GM19239 (cell line): ENCODE results near the gene TNFRSF1A.
"Not testable (repeated sequence)": the region's sequence is repeated elsewhere in the genome, so short reads cannot be mapped to it uniquely, and the experiment has no call there.

Source experiments
- DNase-seq: peaks from one replicate; pipeline ENCODE4 v3.0.0; 2011; ENCODE audit warnings: low spot score; ENCODE audit not compliant: insufficient read length
- FAIRE-seq: peaks from 2 replicates; lab custom pipeline; 2011; peaks lifted over from hg19 to GRCh38; lab: Jason Lieb, UNC

The TNFRSF1A gene

DNA sequence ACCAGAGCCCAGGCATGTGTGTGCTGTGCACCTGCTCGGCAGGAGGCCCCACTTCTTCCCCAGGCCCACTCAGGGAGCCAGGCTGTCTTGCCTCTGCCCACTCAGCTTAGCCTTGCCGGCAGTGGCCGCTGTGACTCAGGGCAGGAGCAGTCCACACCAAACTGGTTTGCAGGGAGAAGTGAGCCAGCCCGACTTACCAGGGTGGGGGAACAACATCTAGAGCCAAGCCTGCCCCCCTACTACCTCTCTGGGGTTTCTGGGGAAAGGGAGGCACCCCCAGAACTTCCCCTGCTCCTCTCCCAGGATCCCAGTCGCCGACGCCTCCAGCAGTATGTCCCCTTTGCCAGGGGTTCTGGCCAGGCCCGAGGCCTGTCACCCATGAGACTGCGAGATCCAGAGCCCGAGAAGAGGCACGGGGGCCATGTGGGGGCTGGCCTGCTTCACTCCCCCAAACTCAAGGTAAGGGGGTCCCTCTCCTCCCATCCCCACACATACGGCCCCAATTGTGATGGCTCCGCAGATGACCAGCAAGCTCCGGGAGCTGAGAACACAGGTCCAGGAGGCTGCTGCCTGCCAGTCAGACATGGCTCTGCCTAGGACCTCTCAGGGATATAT lies 28.4 kb downstream of the TNFRSF1A start:
- no peak for FAIRE-seq

DNA sequence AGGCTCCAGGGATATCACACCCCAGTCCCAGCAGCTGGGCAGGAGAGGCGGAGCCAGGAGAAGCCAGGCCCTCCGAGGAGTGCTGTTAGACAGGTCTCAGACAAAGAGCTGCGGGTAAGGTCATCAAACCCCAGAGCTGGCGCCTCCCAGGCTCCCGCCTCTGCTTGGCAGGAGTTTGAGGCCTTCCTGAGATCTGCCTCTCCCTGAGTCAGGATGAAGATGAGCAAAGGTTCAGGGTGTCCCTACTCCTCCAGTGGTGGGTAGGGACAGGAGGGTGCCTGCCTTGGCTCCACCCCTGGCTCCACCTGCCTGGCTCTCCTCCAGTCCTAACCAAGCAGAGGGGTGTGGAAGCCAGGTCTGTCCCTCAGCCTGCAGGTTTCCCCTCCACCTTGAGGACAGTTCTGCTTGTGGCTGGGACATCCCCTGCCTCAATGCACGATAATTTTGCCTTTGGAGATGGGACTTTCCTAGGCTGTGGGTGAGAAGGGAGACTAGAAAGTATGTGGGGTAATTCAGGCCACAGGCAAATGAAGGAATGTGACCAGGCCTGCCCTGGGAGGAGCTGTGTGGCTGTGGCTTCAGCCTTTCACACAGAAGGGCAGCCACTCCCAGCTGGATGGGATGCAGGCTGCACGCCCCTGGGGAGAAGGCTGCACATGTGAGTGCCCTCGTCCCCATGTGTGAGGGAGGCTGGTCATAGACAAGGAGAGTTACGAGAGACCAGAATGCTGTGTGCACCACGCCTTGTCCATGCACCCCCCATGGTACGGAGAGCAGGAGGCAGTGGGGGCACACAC lies 29.1 kb downstream of the TNFRSF1A start:
- DNase-seq (no peak), FAIRE-seq (peak; percentile 89)

More for the DNA sequence above, 28.4 kb downstream of the TNFRSF1A start:
- DNase-seq: no peak

DNA sequence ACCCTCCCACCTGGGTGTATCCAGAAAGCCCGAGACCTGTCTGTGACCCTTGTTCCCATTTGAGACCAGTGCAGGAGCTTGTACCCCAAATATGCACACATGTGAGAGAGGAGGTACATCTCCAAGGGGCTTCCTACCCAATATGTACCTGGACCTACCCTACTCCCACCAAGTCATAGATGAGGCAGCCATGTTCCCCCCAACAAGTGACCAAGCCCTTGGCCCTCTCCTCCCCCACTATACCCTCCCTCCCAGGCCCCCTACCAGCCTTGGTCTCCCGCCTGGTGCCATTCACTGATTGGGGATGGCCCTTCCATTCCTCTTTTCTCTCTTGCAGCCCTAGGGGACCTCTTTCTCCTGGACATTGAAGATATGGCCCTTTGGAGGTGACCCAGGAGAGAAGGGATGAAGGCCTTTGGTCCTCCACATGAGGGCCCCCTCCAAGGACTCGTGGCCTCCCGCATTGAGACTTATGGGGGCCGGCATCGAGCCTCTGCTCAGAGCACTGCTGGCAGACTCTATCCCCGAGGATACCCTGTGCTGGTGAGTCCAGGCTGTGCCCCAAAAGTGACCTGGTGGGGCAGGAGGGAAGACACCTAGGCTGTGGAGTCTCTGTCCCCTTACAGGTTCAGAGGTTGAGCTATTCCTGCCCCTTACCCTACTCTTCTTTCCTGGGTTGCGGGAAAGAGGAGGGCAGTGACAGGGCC lies 29.9 kb downstream of the TNFRSF1A start:
- no peak for FAIRE-seq
- no peak for DNase-seq

DNA sequence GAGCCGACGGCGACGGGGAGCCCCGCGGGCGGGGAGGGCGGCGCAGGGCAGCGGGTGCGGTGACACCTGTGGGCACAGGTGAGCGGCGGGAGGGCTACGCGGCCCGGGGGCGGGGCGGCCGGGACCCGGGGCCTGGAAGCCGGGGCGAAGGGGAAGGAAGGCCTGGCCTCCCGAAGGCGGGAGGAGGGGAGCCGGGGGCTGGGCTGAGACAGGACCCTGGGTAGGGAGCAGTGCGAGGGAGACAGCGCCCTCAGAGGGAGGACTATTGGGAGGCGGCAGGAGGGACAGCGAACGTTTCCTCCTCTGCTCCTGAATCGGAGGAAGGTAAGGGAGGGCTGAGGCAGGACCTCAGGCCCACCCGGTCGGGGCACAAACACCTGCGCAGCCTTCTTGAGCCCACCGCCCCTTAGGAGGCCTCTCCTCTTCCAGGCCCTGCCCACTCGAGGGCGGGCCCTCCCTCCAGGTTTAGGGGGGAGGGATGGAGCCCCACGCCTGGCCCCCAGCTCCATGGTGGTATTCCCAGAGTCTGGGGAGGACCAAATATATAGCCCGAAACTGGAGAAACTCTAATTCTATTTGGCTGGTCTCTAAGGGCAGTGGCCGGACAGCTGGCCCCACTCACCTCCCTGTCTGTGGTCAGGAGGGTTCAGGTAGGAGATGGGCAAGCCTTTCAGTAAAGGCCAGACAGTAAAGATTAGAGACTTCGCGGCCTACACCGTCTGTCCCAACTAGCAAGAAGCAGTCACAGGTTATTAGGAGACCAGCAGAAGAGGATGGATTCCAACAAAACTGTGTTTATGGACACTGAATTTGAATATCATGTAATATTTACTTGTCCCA lies 30.9 kb downstream of the TNFRSF1A start:
- DNase-seq (no peak), FAIRE-seq (no peak)

DNA sequence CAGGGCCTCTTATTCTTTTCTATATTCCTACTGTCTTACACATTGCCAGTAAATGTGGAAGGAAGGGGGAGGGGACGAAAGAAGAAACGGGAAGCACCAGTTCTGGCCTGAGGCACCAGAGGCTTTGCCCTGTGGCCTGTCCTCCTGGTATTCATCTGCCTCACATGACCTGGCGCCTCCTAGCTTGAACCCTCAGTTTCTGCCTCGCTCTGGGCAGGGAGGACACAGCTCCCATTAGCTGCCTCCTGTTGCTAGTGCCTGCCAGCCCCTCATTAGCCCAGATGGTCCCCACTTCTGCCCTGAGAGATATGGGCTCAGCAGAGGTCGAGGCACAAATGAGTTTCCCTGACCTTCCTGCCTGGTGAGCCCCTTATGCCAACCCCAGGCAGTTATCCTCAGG lies 34.3 kb downstream of the TNFRSF1A start:
- DNase-seq (no peak), FAIRE-seq (no peak)

DNA sequence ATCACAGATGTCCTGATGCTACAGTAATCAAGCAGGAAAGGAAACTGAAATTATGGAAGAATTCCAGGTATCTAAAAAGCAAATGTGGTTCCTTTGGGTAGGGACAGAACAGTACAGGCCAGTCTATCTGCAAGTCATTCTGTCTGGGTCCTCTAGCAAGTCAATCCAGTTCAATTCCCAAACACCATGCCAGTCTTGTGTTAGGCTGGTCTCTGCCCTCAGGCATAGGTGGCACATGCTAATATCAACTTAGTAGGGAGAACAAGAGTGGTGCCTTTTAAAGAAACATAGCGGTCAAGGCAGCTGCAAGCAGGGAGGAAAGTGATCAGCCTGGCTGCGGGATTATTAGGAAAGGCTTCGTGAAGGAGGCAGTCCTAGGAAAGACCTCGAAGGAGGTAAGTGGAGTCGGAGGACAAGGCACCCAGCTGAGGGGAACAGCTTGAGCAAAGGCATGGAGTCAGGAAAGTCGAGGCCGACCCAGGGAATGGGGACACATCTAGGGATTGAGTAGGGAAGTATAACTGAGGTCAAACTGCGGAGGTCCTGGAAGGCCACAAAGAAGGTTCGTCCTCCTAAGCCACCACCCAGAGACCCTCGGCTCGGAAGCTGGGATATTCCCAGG lies 35.2 kb downstream of the TNFRSF1A start:
- no peak for DNase-seq
- no peak for FAIRE-seq

DNA sequence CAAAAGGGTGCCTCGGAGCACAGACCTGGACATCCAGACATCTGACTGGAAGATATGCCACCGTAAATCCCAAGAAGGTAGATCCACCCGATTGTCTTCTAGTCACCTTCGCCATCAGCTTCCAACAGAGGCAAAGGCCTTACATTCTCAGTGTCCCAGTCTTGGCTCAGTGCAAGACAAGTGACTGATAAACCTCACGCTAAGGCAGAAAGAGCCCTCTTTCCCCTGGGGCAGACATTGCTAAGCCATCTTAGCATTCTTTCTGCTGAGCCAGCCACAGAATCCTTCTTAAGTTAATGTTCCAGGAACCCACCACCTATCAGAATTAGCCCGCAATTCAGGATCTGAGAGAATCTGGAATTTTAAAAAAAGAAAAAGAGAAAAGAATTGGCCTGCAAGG lies 35.7 kb downstream of the TNFRSF1A start:
- no peak for DNase-seq

DNA sequence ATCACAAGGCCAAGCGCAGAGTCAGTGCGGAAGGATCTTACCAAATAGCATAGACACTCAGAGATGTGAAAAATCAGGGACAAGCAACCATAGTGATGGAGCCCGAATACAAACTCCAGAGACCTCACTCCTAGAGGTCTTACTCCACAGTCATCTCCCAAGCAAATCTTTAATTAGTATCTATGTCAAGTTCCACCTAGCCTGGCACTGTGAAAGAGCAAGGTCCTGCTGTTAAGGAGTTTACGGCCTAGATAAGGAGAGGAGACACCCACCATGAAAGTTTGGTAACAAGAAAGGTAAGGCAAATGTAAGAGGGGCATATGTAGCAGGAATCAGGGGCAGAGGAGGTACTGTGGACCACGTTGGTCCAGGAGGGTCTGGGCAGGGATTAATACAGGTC lies 38.8 kb downstream of the TNFRSF1A start:
- DNase-seq (no peak), FAIRE-seq (no peak)

More for the DNA sequence above, 35.7 kb downstream of the TNFRSF1A start:
- no peak for FAIRE-seq

DNA sequence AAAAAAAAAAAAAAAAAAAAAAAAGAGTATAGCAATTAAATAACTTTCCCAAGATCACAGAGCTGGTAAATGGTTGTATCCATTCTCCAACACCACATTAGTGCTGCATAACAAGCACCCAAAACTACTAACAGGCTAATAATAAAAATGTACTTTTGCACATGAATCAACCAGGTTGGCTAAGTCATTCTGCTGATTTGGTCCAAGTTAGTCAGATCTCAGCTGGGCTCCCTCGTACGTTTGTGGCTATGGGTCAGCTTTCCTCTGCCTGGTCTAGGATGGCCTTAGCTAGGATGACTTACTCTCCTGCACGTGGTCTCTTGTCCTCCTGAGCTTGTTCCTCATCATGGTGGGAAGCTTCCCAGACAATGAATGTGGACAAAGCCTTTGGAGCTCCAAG lies 39.3 kb downstream of the TNFRSF1A start:
- FAIRE-seq: no peak

DNA sequence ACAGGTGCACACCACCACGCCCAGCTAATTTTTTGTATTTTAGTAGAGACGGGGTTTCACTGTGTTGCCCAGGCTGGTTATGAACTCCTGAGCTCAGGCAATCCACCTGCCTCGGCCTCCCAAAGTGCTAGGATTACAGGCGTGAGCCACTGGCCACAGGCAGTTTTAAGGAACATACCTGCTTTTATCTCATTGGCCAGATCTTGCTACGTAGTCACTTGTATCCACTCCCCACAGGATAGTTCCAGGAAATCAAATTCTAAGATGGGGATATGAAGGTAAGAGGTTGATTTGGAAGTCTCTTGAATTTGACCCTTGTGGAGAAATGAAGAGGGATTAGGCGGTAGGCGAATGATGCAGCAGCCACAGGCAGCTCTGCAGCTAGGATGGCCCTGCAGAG lies 40.2 kb downstream of the TNFRSF1A start:
- no peak for DNase-seq
- no peak for FAIRE-seq

More for the DNA sequence above, 39.3 kb downstream of the TNFRSF1A start:
- no peak for DNase-seq

DNA sequence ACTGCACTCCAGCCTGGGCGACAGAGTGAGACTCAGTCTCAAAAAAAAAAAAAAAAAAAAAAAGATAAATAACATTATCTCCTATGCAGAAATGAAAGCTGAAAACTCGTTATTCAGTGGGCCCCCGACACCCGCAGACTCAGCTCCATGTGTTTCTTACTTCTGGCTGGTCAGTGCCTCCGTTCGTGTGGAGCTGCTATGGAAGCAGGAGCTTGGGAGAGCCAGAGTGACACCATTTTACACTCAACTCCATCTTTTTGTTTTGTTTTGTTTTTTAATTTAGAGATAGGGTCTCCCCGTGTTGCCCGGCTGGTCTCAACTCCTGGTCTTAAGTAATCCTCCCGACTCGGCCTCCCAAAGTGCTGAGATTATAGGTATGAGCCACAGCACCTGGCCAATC lies 44.7 kb downstream of the TNFRSF1A start:
- no peak for FAIRE-seq
- no peak for DNase-seq

DNA sequence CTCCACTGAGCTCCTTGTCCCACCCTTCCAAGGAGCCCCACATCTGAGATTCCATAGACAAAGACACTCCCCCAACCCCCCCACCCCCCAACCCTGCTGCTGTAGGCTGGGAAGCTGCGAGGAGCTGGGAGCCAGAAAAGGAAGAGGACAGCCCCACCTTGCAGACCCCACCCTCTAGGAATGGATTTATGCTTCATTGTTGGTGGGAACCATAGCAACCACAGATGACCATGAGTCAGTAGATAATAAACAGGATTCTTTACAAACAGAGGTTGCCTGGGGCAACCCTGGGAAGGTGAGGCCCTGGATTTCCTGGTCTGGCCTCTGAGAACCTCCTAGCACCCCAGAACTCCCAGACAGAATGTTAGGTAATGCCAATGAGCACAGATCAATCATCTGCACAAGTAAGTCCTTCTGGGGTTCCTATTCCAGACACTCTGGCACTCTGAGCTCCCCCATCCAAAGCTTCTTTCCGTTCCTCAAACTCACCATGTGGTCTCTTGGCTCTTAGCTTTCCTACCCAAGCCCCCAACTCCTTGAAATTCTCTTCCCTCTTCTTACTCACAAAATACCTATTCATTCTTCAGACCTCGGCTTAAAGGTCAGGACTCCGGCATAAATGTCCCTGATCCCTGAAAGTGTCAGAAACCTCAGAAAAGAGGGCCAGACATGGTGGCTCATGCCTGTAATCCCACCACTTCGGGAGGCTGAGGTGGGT lies 46.6 kb downstream of the TNFRSF1A start:
- no peak for FAIRE-seq
- no peak for DNase-seq

DNA sequence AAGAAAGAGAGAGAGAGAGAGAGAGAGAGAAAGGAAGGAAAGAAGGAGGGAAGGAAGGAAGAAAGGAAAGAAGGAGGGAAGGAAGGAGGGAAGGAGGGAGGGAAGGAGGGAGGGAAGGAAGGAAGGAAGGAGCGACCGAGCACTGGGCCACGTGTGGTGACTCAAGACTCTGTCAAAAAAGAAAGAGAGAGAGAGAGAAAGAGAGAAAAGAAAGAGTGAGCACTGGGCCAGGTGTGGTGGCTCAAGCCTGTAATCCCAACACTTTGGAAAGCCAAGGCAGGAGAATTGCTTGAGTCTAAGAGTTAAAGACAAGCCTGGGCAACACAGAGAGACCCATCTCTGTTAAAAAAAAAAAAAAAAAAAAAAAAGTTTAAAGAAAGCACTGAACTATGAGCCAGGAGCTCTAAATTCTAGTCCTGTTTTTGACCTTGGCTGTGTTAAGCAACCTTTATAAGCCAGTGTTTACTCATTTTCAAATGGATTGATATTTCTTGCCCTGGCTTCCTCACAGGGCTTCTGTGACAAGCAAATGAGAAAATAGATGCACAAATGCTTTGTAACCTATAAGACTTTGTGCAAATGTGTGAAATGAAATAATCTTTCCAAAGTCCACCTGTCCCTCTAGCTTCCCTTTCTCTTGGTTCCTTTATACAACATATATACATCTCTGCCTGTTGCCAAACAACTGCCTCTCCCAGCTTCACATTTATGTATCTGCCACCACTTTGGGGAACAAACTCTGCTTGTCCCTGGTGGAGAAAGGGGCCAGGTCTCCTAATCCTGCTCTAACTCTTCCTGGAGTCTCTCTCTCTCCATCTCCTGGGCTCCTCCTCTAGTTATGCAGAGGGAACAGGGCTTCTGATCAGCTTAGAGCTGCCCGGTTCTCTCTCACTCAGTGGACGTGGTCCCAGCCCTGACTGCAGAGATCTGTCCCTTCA lies 47.5 kb downstream of the TNFRSF1A start:
- FAIRE-seq (no peak), DNase-seq (no peak)

DNA sequence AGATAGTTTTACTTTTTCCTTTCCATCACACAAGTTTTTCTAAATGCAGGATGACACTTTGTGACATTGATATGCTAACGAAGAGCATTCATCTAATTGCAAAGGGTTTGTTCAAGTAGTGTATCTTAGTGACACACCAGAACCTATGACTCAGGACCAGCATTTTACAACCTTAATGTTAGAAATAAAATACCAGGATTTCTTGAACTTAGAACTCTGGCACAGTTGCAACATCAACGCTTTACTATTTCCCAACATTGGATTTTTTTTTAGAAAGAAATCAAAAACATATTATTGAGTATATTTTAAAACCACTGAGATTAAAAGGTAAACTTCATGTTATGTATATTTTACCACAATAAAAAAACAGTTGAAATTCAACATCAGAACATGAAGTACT lies 49.3 kb downstream of the TNFRSF1A start:
- no peak for FAIRE-seq
- DNase-seq: no peak

DNA sequence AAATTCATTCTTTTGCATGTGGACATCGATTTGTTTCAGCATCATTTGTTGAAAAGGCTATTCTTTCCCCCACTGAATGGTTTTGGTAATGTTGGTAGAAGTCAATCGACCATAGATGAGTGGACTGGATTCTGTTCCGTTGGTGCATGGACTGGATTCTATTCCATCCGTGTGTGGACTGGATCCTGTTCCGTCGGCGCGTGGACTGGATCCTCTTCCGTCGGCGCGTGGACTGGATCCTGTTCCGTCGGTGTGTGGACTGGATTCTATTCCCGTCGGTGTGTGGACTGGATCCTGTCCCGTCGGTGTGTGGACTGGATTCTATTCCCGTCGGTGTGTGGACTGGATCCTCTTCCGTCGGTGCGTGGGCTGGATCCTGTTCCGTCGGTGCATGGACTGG lies 52.0 kb downstream of the TNFRSF1A start:
- FAIRE-seq, DNase-seq: not testable (repeated sequence)

DNA sequence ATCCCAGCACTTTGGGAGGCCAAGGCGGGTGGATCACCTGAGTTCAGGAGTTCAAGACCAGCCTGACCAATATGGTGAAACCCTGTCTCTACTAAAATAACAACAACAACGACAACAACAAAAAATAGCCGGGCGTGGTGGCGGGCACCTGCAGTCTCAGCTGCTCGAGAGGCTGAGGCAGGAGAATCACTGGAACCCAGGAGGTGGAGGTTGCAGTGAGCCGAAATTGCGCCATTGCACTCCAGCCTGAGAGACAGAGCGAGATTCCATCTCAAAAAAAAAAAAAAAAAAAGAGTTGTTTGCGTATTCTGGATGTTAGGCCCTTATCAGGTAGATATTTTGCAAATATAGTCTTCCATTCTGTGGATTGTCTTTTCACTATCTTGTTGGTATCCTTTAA lies 52.8 kb downstream of the TNFRSF1A start:
- not testable (repeated sequence) for FAIRE-seq, DNase-seq

DNA sequence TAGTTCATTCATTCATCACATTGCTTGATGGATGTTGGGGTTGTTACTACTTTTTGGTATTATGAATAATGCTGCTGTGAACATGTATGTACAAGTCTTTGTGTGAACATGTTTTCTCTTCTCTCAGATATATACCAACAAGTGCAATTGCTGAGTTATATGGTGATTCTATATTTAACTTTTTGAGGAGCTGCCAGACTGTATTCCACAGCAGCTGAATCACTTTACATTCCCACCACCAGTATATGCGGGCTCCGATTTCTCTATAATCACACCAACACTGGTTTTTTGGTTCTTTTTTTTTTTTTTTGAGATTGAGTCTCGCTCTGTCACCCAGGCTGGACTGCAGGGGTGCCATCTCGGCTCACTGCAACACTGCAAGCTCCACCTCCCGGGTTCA lies 53.6 kb downstream of the TNFRSF1A start:
- DNase-seq (no peak), FAIRE-seq (no peak)
